ENCODE data around the gene WDHD1. TPM values are rescaled to one million over a fixed set of nuclear protein-coding genes. Genes with fewer than 3 reads are reported as not detected.

WDHD1 gene
- total and polyA plus RNA-seq, 2 of the 8 experiments (the other 6 are each of a cell fraction or from before 2014, with no cell fraction given), result 17.8 to 87.9 TPM

- Histone ChIP-seq H3K23ac (ENCODE audit: insufficient read length) (no peak overlapping the region), H4K91ac (replicated peaks; ENCODE audit: insufficient read length, low read length) (no peak overlapping the region), H3K36me3 (ENCODE audit: control insufficient read depth in 2 of 4, insufficient read depth in 4 of 4, low read length in 3 of 4) (no peaks in the 10 kb centered on the region; a peak in 1 of 8 replicates), H3K56ac (replicated peaks; ENCODE audit: insufficient read length, low read depth, low read length) (no peak overlapping the region), H4K20me1 (replicated peaks in 1 of 2; ENCODE audit: control insufficient read depth in 1 of 2, insufficient read depth in 2 of 2, low read length in 2 of 2) (peaks cover 0 to 4% of the 10 kb centered on the region in 2 experiments), H2BK20ac (ENCODE audit: low read length) (no peak overlapping the region), H4K8ac (ENCODE audit: extremely low read depth, insufficient read depth, low read length) (no peak overlapping the region), H3K4me3 (ENCODE audit: extremely low read depth in 1 of 4, insufficient read depth in 2 of 4, low read depth in 3 of 4, low read length in 4 of 4) (no peak overlapping the region), H4K5ac (ENCODE audit: insufficient read length, low read depth, low read length) (no peak overlapping the region), H3K9me3 (ENCODE audit: insufficient read depth in 2 of 2, low read depth in 1 of 2, low read length in 1 of 2) (no peaks in the 10 kb centered on the region), H2AFZ (ENCODE audit: low read length) (no peak overlapping the region), H3K18ac (ENCODE audit: extremely low read depth, low read length) (no peak overlapping the region), H3K79me2 (ENCODE audit: control insufficient read depth in 1 of 2, insufficient read depth in 2 of 2, low read length in 2 of 2) (no peaks in the 10 kb centered on the region), H3K14ac (ENCODE audit: insufficient read length) (no peak overlapping the region), H3K79me1 (ENCODE audit: low read depth, low read length) (no peaks in the 10 kb centered on the region), H3K9ac (replicated peaks in 1 of 4; ENCODE audit: extremely low read depth in 1 of 4, low read depth in 3 of 4, low read length in 3 of 4) (no peak overlapping the region), H3K4me2 (ENCODE audit: insufficient read depth in 1 of 2, low read depth in 2 of 2, low read length in 2 of 2) (no peak overlapping the region), H3K27ac (ENCODE audit: low read depth, low read length) (no peak overlapping the region), H3K27me3 (replicated peaks in 1 of 4; ENCODE audit: control insufficient read depth in 3 of 4, extremely low read depth in 1 of 4, insufficient read depth in 3 of 4, low read length in 3 of 4) (peaks cover 2 to 15% (median 11%) of the 10 kb centered on the region in 4 experiments), H3K23me2 (ENCODE audit: low read depth, low read length) (peaks cover 15% of the 10 kb centered on the region), H3K4ac (replicated peaks; ENCODE audit: insufficient read length, low read depth, low read length) (no peak overlapping the region), H2BK12ac (ENCODE audit: low read depth, low read length) (no peak overlapping the region), H2AK5ac (ENCODE audit: low read depth, low read length) (no peak overlapping the region), H2BK15ac (ENCODE audit: low read length) (no peak overlapping the region), H2BK5ac (ENCODE audit: low read depth, low read length) (no peak overlapping the region), H2BK120ac (replicated peaks; ENCODE audit: low read depth, low read length) (no peak overlapping the region), H3K4me1 (replicated peaks in 1 of 4; ENCODE audit: control insufficient read depth in 3 of 4, insufficient read depth in 4 of 4, low read length in 3 of 4) (peaks cover 0 to 5% (median 1%) of the 10 kb centered on the region in 4 experiments; a peak in 6 of 7 replicates)
- TF ChIP-seq GABPA (IDR thresholded peaks at IDR 0.05; ENCODE audit: borderline replicate concordance, insufficient read depth, low read length) (no peak), RAD21 (IDR thresholded peaks at IDR 0.05 in 1 of 2, conservative IDR thresholded peaks at IDR 0.05 in 1 of 2; ENCODE audit: low read depth in 2 of 2, low read length in 2 of 2) (no peak), RFX5 (IDR thresholded peaks at IDR 0.05; ENCODE audit: borderline replicate concordance, low read depth, low read length) (no peak), SIN3A (conservative IDR thresholded peaks at IDR 0.05 in 1 of 2, IDR thresholded peaks at IDR 0.05 in 1 of 2; ENCODE audit: low read depth in 1 of 2, low read length in 2 of 2) (no peak)
- no peak for DNase-seq (ENCODE audit: low read depth in 1 of 2, low spot score in 2 of 2)
- no peak for FAIRE-seq
- ChIA-PET CTCF (ENCODE audit: partially characterized antibody) (interaction anchor here (0.6 kb wide), 1 partner anchor 69 kb away, joined by 6 read pairs; no protein-coding TSS in a partner anchor), POLR2A (ENCODE audit: partially characterized antibody) (no interaction called here)
Measured at GRCh38 chr14:54906075-54906474, 120.8 kb downstream of the WDHD1 start.

Data from H1 (cell line).